Pancreas (tissue), 10 donors: ENCODE measurements around the gene CD44. TPM values are rescaled to one million over a fixed set of nuclear protein-coding genes. Genes with fewer than 3 reads are reported as not detected.

ENCODE experiments used
- ATAC-seq, 4 donors: fragments of 200-7000 bp; cut with Tn5 transposase; one replicate each; pipeline versions ENCODE4 v1.8.0 to v1.9.1; 2020; ENCODE audit warnings: mild to moderate bottlenecking in 4 of 4, moderate library complexity in 4 of 4
- DNase-seq, 6 donors: peaks; one replicate each; pipeline ENCODE4 v3.0.0-alpha.2; 2020
- FAIRE-seq: peaks from 2 replicates; lab custom pipeline; 2012; peaks lifted over from hg19 to GRCh38; lab: Jason Lieb, UNC
- H3K27ac ChIP-seq, 4 donors: fragments of 200-600 bp; sonication (generic); 1 replicate in 3 of 4; 2 replicates in 1 of 4; pipeline versions ENCODE4 v1.5.0 to v1.8.0; 2020
- H3K27me3 ChIP-seq, 4 donors: fragments of 200-600 bp; one replicate each; pipeline ENCODE4 v1.8.0; 2021
- H3K36me3 ChIP-seq, 3 donors: fragments of 200-600 bp; sonication (generic) in 1 of 3; one replicate each; pipeline versions ENCODE4 v1.5.0 to v1.8.0; 2020 to 2021
- H3K4me1 ChIP-seq, 3 donors: fragments of 200-600 bp; one replicate each; pipeline ENCODE4 v1.8.0; 2021
- H3K4me3 ChIP-seq, 4 donors: fragments of 200-600 bp; sonication (generic) in 2 of 4; one replicate each; pipeline versions ENCODE4 v1.5.0 to v1.8.0; 2020 to 2021
- H3K9me3 ChIP-seq, 4 donors: fragments of 200-600 bp; one replicate each; pipeline ENCODE4 v1.8.0; 2021
- WGBS, 2 donors: extraction: QIAGEN DNeasy Blood & Tissue Kit; methylation state at CpG; one replicate each; pipeline ENCODE4 v1.1.7; 2013; 5-methylcytosine and 5-hydroxymethylcytosine counted together
- intact Hi-C, 3 donors: fragments of 100-400 bp; cut with DNase I; formaldehyde crosslinking; loops; one replicate each; pipeline versions ENCODE4 v1.11.1 to v1.14.2; 2022
- polyA plus RNA-seq, 2 donors: library from polyadenylated mRNA; stranded (reverse); fragments of 200-250 nt; gene quantifications; one replicate each; pipeline ENCODE4 v1.2.3, GENCODE V29; 2013
- total RNA-seq, 6 donors: library from RNA; stranded (reverse); fragmentation: NEBNext Ultra II Directional in 4 of 6; extraction: Animal tissue kit (Norgen Biotek cat#: 25700) in 4 of 6; gene quantifications; one replicate each; pipeline versions ENCODE4 v1.2.1 to v1.2.4, GENCODE V29; 2021 to 2023
- TF ChIP-seq, protein P1 (sequence below), 4 donors: fragments of 200-600 bp; sonication (generic) in 3 of 4; IDR thresholded peaks; one replicate each; pipeline versions ENCODE4 v1.5.0 to v1.8.0; 2021; ENCODE audit warnings: antibody characterized with exemption in 4 of 4
- donor health status: healthy with polysubstance abuse.
- donor health status: DM: no; HTN: no; CAD: no; lungs with moderate emphysema.
- donor health status: DM: no; HTN: no; CAD: no.
- donor health status: control.
- donor health status: control.
- donor health status: Bipolar disorder and iron deficiency.
- donor health status: DM: yes; HTN: yes; CAD: no.
- donor health status: DM: no; HTN: no; CAD: no.
- donor health status: DM: no; HTN: no; CAD: no.
- donor health status: DM: yes; HTN: yes; CAD: no.

Gene CD44
- total and polyA plus RNA-seq, 8 donors = 133 to 677 (median 375) TPM

GRCh38 chr11:35166369-35167360 is 27.7 kb downstream of the CD44 start:
- intact Hi-C loops = no loop called here
- ATAC-seq = no peak
- Histone ChIP-seq H3K4me3 (no peak overlapping the region), H3K9me3 (no peaks in the 10 kb centered on the region), H3K4me1 (peaks cover 20 to 54% (median 29%) of the 10 kb centered on the region in 3 donors), H3K27ac (peak overlapping the region in 2 of 4 donors; percentile 19 to 29), H3K36me3 (no peaks in the 10 kb centered on the region), H3K27me3 (no peaks in the 10 kb centered on the region)
- no peak for FAIRE-seq
- DNase-seq = no peak
- WGBS, 2 donors = 86 to 90% methylated on average over 11 of the region's 11 CpGs
- TF ChIP-seq, protein P1, sequence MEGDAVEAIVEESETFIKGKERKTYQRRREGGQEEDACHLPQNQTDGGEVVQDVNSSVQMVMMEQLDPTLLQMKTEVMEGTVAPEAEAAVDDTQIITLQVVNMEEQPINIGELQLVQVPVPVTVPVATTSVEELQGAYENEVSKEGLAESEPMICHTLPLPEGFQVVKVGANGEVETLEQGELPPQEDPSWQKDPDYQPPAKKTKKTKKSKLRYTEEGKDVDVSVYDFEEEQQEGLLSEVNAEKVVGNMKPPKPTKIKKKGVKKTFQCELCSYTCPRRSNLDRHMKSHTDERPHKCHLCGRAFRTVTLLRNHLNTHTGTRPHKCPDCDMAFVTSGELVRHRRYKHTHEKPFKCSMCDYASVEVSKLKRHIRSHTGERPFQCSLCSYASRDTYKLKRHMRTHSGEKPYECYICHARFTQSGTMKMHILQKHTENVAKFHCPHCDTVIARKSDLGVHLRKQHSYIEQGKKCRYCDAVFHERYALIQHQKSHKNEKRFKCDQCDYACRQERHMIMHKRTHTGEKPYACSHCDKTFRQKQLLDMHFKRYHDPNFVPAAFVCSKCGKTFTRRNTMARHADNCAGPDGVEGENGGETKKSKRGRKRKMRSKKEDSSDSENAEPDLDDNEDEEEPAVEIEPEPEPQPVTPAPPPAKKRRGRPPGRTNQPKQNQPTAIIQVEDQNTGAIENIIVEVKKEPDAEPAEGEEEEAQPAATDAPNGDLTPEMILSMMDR (IDR thresholded peaks at IDR 0.05) = no peak

DNA sequence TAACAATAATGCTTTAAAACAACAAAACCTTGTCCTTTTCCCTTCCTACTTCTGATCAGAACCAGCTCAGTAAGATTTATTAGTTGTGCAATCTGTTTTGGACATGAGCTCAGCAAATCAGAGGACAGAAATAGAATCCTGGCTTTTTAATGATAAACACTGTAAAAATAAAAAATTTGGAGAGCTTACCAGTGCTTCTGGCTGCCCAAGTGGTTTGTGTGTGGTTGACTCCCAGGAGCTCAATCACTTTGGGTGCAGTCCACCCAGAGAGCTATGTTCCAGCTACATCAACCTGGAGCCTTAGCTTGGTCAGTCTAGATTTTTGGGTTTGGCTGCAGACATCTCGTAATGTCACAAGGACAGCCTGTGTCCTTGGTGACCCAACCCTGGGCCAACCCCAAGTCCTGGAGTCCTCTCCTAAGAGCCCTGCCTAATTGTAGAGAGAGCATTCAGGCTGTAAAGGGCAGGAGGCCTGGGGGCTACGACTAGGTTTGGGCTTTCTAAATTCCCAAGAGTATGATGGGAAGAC is 28.5 kb downstream of the CD44 start:
- ATAC-seq = peak in 2 of 4 donors; percentile 5 to 12

GRCh38 chr11:35168671-35169070 is 29.7 kb downstream of the CD44 start:
- Histone ChIP-seq H3K27me3 (no peaks in the 10 kb centered on the region), H3K4me1 (peaks cover 34 to 58% (median 41%) of the 10 kb centered on the region in 3 donors), H3K4me3 (no peak overlapping the region), H3K27ac (no peak overlapping the region), H3K36me3 (no peaks in the 10 kb centered on the region), H3K9me3 (no peaks in the 10 kb centered on the region)
- DNase-seq (no peak), ATAC-seq (no peak), FAIRE-seq (no peak)
- intact Hi-C loops = no loop called here
- WGBS, 2 donors = 85 to 89% methylated on average over 2 of the region's 2 CpGs
- TF ChIP-seq, protein P1 (IDR thresholded peaks at IDR 0.05) = no peak

More for the DNA sequence above, 28.5 kb downstream of the CD44 start:
- no peaks in the 10 kb centered on the region for H3K27me3 ChIP-seq
- WGBS, 2 donors = 70 to 74% methylated on average over 2 of the region's 2 CpGs
- peaks cover 23 to 58% (median 29%) of the 10 kb centered on the region in 3 donors for H3K4me1 ChIP-seq
- no peak overlapping the region for H3K4me3 ChIP-seq
- H3K36me3 ChIP-seq = no peaks in the 10 kb centered on the region
- FAIRE-seq = no peak
- TF ChIP-seq, protein P1 (IDR thresholded peaks at IDR 0.05) = no peak
- H3K9me3 ChIP-seq = no peaks in the 10 kb centered on the region
- intact Hi-C loops = no loop called here
- DNase-seq = no peak
- peak overlapping the region in 2 of 4 donors; percentile 19 to 29 for H3K27ac ChIP-seq

DNA sequence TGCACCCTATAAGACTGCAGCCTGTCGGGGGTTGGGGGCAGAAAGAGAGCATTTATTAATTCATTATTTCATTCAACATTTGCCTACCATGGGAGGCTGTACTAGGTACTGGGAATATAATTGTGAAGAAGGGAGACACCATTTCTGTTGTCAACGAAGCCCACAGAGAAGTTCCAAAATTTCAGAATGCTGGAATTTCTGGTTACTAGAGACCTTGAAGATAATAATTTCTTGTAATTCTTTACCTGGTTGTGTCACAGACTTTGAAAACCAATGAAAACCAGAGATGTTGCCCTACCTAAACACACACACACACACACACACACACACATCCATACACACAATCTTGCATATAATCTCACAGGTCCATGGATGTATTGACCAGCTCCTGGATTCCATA is 30.1 kb downstream of the CD44 start:
- intact Hi-C loops = no loop called here
- Histone ChIP-seq H3K4me3 (no peak overlapping the region), H3K4me1 (peaks cover 39 to 60% (median 45%) of the 10 kb centered on the region in 3 donors), H3K9me3 (no peaks in the 10 kb centered on the region), H3K27me3 (no peaks in the 10 kb centered on the region), H3K36me3 (no peaks in the 10 kb centered on the region), H3K27ac (no peak overlapping the region)
- 92 to 95% methylated on average over 2 of the region's 2 CpGs for WGBS, 2 donors
- ATAC-seq (no peak), FAIRE-seq (no peak), DNase-seq (no peak)
- TF ChIP-seq, protein P1 (IDR thresholded peaks at IDR 0.05) = no peak
